ENCODE measurements around the gene AURKAIP1. TPM values are rescaled to one million over a fixed set of nuclear protein-coding genes. Genes with fewer than 3 reads are reported as not detected.
A peak's percentile ranks its signal among the peaks of the same experiment; 100 is the strongest.
"Not testable (repeated sequence)": the region's sequence is repeated elsewhere in the genome, so short reads cannot be mapped to it uniquely, and the experiment has no call there.

Gene AURKAIP1
- total RNA-seq, 1 donor from 2014 or later = 130 TPM

- Mint-ChIP-seq H3K27me3 (ENCODE audit: unreplicated experiment) (peaks cover 9% of the 10 kb centered on the region), H3K9me3 (ENCODE audit: unreplicated experiment) (peaks cover 7% of the 10 kb centered on the region), H3K4me1 (ENCODE audit: low read depth, unreplicated experiment) (peaks cover 21% of the 10 kb centered on the region), H3K36me3 (ENCODE audit: unreplicated experiment) (peaks cover 8% of the 10 kb centered on the region), H3K4me3 (ENCODE audit: unreplicated experiment) (no peak overlapping the region), H3K27ac (ENCODE audit: unreplicated experiment) (peak overlapping the region; percentile 49)
- no peak for TF ChIP-seq CTCF (IDR thresholded peaks at IDR 0.05; ENCODE audit: partially characterized antibody, unreplicated experiment)
- DNase-seq = no peak
These were observed 36.6 kb upstream of the AURKAIP1 start for GRCh38 chr1:1411626-1412025.

GRCh38 chr1:1410238-1410637 is 35.2 kb upstream of the AURKAIP1 start:
- H3K27ac Mint-ChIP-seq (ENCODE audit: unreplicated experiment) = peak overlapping the region; percentile 90
- not testable (repeated sequence) for DNase-seq; H3K9me3 Mint-ChIP-seq (ENCODE audit: unreplicated experiment); H3K36me3 Mint-ChIP-seq (ENCODE audit: unreplicated experiment); H3K27me3 Mint-ChIP-seq (ENCODE audit: unreplicated experiment)
- peak overlapping the region; percentile 87 for H3K4me3 Mint-ChIP-seq (ENCODE audit: unreplicated experiment)
- H3K4me1 Mint-ChIP-seq (ENCODE audit: low read depth, unreplicated experiment) = peaks cover 18% of the 10 kb centered on the region

GRCh38 chr1:1407636-1408318 is 32.8 kb upstream of the AURKAIP1 start:
- Mint-ChIP-seq H3K4me3 (ENCODE audit: unreplicated experiment) (peak overlapping the region; percentile 88), H3K36me3 (ENCODE audit: unreplicated experiment) (peaks cover 7% of the 10 kb centered on the region), H3K27me3 (ENCODE audit: unreplicated experiment) (peaks cover 12% of the 10 kb centered on the region), H3K4me1 (ENCODE audit: low read depth, unreplicated experiment) (peaks cover 18% of the 10 kb centered on the region), H3K9me3 (ENCODE audit: unreplicated experiment) (peaks cover 15% of the 10 kb centered on the region), H3K27ac (ENCODE audit: unreplicated experiment) (peak overlapping the region; percentile 64)
- TF ChIP-seq CTCF (IDR thresholded peaks at IDR 0.05; ENCODE audit: partially characterized antibody, unreplicated experiment) = no peak
- DNase-seq = peak; percentile 55

- peaks cover under 1% of the 10 kb centered on the region for H3K36me3 Mint-ChIP-seq (ENCODE audit: unreplicated experiment)
- peak within 1 kb of the TSS; percentile 72 for H3K27ac Mint-ChIP-seq (ENCODE audit: unreplicated experiment)
- peak within 1 kb of the TSS; percentile 90 for H3K4me3 Mint-ChIP-seq (ENCODE audit: unreplicated experiment)
- peaks cover 17% of the 10 kb centered on the region for H3K4me1 Mint-ChIP-seq (ENCODE audit: low read depth, unreplicated experiment)
- H3K27me3 Mint-ChIP-seq (ENCODE audit: unreplicated experiment) = peaks cover 12% of the 10 kb centered on the region
- H3K9me3 Mint-ChIP-seq (ENCODE audit: unreplicated experiment) = peaks cover 15% of the 10 kb centered on the region
- peak; percentile 94 for DNase-seq
- TF ChIP-seq CTCF (IDR thresholded peaks at IDR 0.05; ENCODE audit: partially characterized antibody, unreplicated experiment) = no peak
These were observed 32.0 kb upstream of the AURKAIP1 start, which contains the start of gene MRPL20 for GRCh38 chr1:1406821-1407635. Gene MRPL20 (minus strand): TSS chr1:1407293. CDS start chr1:1407217, 76 bp downstream.

GRCh38 chr1:1406101-1406820 is 31.3 kb upstream of the AURKAIP1 start:
- H3K4me1 Mint-ChIP-seq (ENCODE audit: low read depth, unreplicated experiment) = peaks cover 17% of the 10 kb centered on the region
- H3K27ac Mint-ChIP-seq (ENCODE audit: unreplicated experiment) = peak overlapping the region; percentile 68
- no peaks in the 10 kb centered on the region for H3K36me3 Mint-ChIP-seq (ENCODE audit: unreplicated experiment)

More at GRCh38 chr1:1406101-1406820, 31.3 kb upstream of the AURKAIP1 start:
- no peak for DNase-seq
- H3K4me3 Mint-ChIP-seq (ENCODE audit: unreplicated experiment) = peak overlapping the region; percentile 90
- H3K27me3 Mint-ChIP-seq (ENCODE audit: unreplicated experiment) = peaks cover 12% of the 10 kb centered on the region
- peaks cover 17% of the 10 kb centered on the region for H3K9me3 Mint-ChIP-seq (ENCODE audit: unreplicated experiment)
- no peak for TF ChIP-seq CTCF (IDR thresholded peaks at IDR 0.05; ENCODE audit: partially characterized antibody, unreplicated experiment)

All from glutamatergic neuron (in vitro differentiated cells).